ENCODE data around the gene CASD1.

DNA sequence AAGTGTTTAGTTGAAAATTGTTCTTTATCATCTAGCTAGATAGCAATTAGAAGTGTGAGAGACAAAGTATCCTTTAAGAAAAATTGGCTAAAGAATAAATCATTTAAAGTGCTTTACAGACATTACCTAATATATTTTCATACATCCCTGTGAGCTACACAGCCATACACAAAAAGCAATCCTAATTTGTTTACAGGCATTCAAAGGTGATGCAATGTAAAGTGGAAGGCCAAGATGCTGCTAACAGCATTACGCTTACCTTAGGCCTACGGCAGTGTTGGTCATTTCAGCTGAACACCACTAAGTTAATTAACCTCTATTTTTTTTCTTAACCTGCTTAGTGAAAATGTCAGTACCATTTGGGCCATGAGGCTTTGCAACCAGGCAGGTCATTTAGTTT is 10.7 kb upstream of the CASD1 start:
- TF ChIP-seq, protein P1, sequence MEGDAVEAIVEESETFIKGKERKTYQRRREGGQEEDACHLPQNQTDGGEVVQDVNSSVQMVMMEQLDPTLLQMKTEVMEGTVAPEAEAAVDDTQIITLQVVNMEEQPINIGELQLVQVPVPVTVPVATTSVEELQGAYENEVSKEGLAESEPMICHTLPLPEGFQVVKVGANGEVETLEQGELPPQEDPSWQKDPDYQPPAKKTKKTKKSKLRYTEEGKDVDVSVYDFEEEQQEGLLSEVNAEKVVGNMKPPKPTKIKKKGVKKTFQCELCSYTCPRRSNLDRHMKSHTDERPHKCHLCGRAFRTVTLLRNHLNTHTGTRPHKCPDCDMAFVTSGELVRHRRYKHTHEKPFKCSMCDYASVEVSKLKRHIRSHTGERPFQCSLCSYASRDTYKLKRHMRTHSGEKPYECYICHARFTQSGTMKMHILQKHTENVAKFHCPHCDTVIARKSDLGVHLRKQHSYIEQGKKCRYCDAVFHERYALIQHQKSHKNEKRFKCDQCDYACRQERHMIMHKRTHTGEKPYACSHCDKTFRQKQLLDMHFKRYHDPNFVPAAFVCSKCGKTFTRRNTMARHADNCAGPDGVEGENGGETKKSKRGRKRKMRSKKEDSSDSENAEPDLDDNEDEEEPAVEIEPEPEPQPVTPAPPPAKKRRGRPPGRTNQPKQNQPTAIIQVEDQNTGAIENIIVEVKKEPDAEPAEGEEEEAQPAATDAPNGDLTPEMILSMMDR (IDR thresholded peaks at IDR 0.05): no peak
- TF ChIP-seq POLR2A (IDR thresholded peaks at IDR 0.05): no peak
